ENCODE results near the gene TSPAN11.
A peak's percentile ranks its signal among the peaks of the same experiment; 100 is the strongest.

The TSPAN11 gene

GRCh38 chr12:30982413-30982812 is 55.9 kb downstream of the TSPAN11 start:
- DNase-seq, result no peak

- DNase-seq, result peak; percentile 81
These were observed 59.4 kb downstream of the TSPAN11 start for GRCh38 chr12:30985814-30986452.

- no peak for DNase-seq
These were observed 61.5 kb downstream of the TSPAN11 start for GRCh38 chr12:30988086-30988485.

GRCh38 chr12:30988646-30989286 is 62.2 kb downstream of the TSPAN11 start:
- no peak for DNase-seq

- DNase-seq, result peak; percentile 5
These were observed 63.2 kb downstream of the TSPAN11 start for GRCh38 chr12:30989754-30990153.

GRCh38 chr12:30990316-30990715 is 63.8 kb downstream of the TSPAN11 start:
- no peak for DNase-seq

- no peak for DNase-seq
These were observed 64.2 kb downstream of the TSPAN11 start for GRCh38 chr12:30990776-30991175.

- DNase-seq, result no peak
These were observed 64.9 kb downstream of the TSPAN11 start for GRCh38 chr12:30991466-30991865.

- DNase-seq, result no peak
These were observed 65.8 kb downstream of the TSPAN11 start for GRCh38 chr12:30992381-30992780.

GRCh38 chr12:30993766-30994165 is 67.2 kb downstream of the TSPAN11 start:
- no peak for DNase-seq

- DNase-seq, result no peak
These were observed 67.7 kb downstream of the TSPAN11 start for GRCh38 chr12:30994274-30994673.

GRCh38 chr12:30996255-30996654 is 69.7 kb downstream of the TSPAN11 start:
- no peak for DNase-seq

- no peak for DNase-seq
These were observed 70.2 kb downstream of the TSPAN11 start for GRCh38 chr12:30996752-30997151.

GRCh38 chr12:30997685-30998440 is 71.3 kb downstream of the TSPAN11 start:
- DNase-seq, result no peak

- DNase-seq, result no peak
These were observed 72.5 kb downstream of the TSPAN11 start for GRCh38 chr12:30999011-30999410.

- DNase-seq, result no peak
These were observed 73.2 kb downstream of the TSPAN11 start for GRCh38 chr12:30999723-31000122.

- no peak for DNase-seq
These were observed 74.2 kb downstream of the TSPAN11 start for GRCh38 chr12:31000751-31001150.

- DNase-seq, result no peak
These were observed 75.2 kb downstream of the TSPAN11 start for GRCh38 chr12:31001581-31002360.

GRCh38 chr12:31002361-31002725 is 75.8 kb downstream of the TSPAN11 start:
- no peak for DNase-seq

- no peak for DNase-seq
These were observed 76.5 kb downstream of the TSPAN11 start for GRCh38 chr12:31002999-31003398.

- no peak for DNase-seq
These were observed 77.5 kb downstream of the TSPAN11 start for GRCh38 chr12:31003861-31004640.

GRCh38 chr12:31004666-31005065 is 78.1 kb downstream of the TSPAN11 start:
- no peak for DNase-seq

Measured in DMS79 treated with DMSO at 0.1 percent for 48 hours (cell line).